Osteoblast (primary cell): Measurements from ENCODE around the gene SPATA18. TPM values are rescaled to one million over a fixed set of nuclear protein-coding genes. Genes with fewer than 3 reads are reported as not detected.
A peak's percentile ranks its signal among the peaks of the same experiment; 100 is the strongest.

Experiments used
- DNase-seq: peaks from one replicate; pipeline ENCODE4 v3.0.0; 2011; ENCODE audit warnings: low spot score, mixed read lengths; ENCODE audit not compliant: insufficient read length; ENCODE audit errors: missing footprints
- H2AFZ ChIP-seq: 2 replicates; pipeline ENCODE4 v1.6.0; 2011; ENCODE audit warnings: mild to moderate bottlenecking, low read length
- H3K27ac ChIP-seq: 2 replicates; pipeline ENCODE4 v1.5.1; 2011; ENCODE audit warnings: mild to moderate bottlenecking, low read depth, low read length, moderate library complexity
- H3K27me3 ChIP-seq: 2 replicates; pipeline ENCODE4 v1.6.0; 2012; ENCODE audit warnings: mild to moderate bottlenecking, control low read depth, inconsistent platforms, low read length, moderate library complexity; ENCODE audit not compliant: insufficient read depth
- H3K36me3 ChIP-seq: 2 replicates; pipeline ENCODE4 v1.5.1; 2011; ENCODE audit warnings: mild to moderate bottlenecking, low read length, control low read depth, moderate library complexity; ENCODE audit not compliant: insufficient read depth
- H3K4me1 ChIP-seq: 2 replicates; pipeline ENCODE4 v1.5.1; 2011; ENCODE audit warnings: mild to moderate bottlenecking, low read length, control low read depth, moderate library complexity; ENCODE audit not compliant: insufficient read depth
- H3K4me2 ChIP-seq: 2 replicates; pipeline ENCODE4 v1.6.0; 2011; ENCODE audit warnings: mild to moderate bottlenecking, low read length; ENCODE audit not compliant: insufficient read depth
- H3K4me3 ChIP-seq: fragments of 200-600 bp; sonication (generic); 3 replicates; pipeline ENCODE4 v1.5.1; 2012; ENCODE audit warnings: mild to moderate bottlenecking, low read length, inconsistent platforms; ENCODE audit not compliant: insufficient read depth
- H3K79me2 ChIP-seq: 2 replicates; pipeline ENCODE4 v1.6.0; 2012; ENCODE audit warnings: mild to moderate bottlenecking, low read length, control low read depth, inconsistent platforms; ENCODE audit not compliant: insufficient read depth
- H3K9me3 ChIP-seq: 2 replicates; pipeline ENCODE4 v1.5.1; 2011; ENCODE audit warnings: low read depth, low read length, control low read depth
- H4K20me1 ChIP-seq: 2 replicates; pipeline ENCODE4 v1.6.0; 2012; ENCODE audit warnings: mild to moderate bottlenecking, low read length, control low read depth; ENCODE audit not compliant: insufficient read depth
- total RNA-seq: library from RNA; depleted of rRNA; stranded (reverse); fragments of >200 nt; gene quantifications from 2 replicates; pipeline ENCODE4 v1.2.3, GENCODE V29; 2012
- TF ChIP-seq, protein P1 (sequence below): IDR thresholded peaks from 2 replicates; pipeline ENCODE4 v1.5.1; 2011; ENCODE audit warnings: mild to moderate bottlenecking, low read depth, low read length, moderate library complexity; ENCODE audit errors: extremely low read depth

The SPATA18 gene
- total RNA-seq, 1 donor, result 30.8 TPM

DNA sequence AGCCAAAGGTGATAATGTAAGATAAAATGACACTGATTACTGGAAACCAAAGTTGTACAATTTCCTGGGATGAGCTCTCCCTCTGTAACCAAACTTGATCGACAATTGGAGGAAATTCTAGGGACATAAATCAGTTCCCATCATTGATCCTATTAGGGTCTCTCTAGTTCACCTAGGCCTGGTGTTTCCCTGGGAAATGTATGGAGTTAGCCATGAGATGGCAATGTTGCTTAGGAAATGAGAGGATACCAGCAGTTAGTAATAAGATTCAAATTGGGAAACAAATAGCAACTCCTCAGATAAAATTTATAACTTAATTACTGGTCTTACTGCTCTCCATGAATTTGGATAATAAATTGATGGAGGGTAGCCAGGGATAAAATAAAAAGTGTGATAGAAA lies 52.2 kb downstream of the SPATA18 start:
- H3K27me3 ChIP-seq, result no peaks in the 10 kb centered on the region
- DNase-seq, result no peak
- no peaks in the 10 kb centered on the region for H3K36me3 ChIP-seq
- H3K4me1 ChIP-seq, result peaks cover 23% of the 10 kb centered on the region
- no peak overlapping the region for H2AFZ ChIP-seq
- TF ChIP-seq, protein P1, sequence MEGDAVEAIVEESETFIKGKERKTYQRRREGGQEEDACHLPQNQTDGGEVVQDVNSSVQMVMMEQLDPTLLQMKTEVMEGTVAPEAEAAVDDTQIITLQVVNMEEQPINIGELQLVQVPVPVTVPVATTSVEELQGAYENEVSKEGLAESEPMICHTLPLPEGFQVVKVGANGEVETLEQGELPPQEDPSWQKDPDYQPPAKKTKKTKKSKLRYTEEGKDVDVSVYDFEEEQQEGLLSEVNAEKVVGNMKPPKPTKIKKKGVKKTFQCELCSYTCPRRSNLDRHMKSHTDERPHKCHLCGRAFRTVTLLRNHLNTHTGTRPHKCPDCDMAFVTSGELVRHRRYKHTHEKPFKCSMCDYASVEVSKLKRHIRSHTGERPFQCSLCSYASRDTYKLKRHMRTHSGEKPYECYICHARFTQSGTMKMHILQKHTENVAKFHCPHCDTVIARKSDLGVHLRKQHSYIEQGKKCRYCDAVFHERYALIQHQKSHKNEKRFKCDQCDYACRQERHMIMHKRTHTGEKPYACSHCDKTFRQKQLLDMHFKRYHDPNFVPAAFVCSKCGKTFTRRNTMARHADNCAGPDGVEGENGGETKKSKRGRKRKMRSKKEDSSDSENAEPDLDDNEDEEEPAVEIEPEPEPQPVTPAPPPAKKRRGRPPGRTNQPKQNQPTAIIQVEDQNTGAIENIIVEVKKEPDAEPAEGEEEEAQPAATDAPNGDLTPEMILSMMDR, result peak; percentile 38
- no peaks in the 10 kb centered on the region for H4K20me1 ChIP-seq
- H3K27ac ChIP-seq, result no peak overlapping the region
- no peaks in the 10 kb centered on the region for H3K9me3 ChIP-seq
- no peaks in the 10 kb centered on the region for H3K79me2 ChIP-seq
- no peak overlapping the region for H3K4me2 ChIP-seq
- H3K4me3 ChIP-seq, result no peak overlapping the region

DNA sequence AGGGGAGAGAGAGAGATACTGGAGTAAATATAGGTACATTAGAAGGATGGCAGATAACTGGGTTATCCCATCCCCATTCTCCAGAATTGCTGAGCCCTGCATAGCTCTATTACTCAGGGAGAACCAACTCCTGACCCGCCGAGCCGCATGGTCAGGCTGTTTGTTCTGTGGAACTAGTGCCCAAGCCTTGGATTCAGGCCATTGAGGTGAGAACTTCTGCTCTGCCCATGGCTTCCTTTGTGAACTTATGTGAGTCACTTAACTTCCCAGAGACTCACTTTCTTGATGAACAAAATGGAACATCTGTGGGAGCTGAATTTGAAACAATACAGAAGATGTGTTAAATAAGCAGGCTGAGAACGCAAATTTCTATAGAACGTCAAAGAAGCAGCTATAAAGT lies 54.2 kb downstream of the SPATA18 start:
- no peak for DNase-seq
- no peak overlapping the region for H2AFZ ChIP-seq
- TF ChIP-seq, protein P1, result no peak

DNA sequence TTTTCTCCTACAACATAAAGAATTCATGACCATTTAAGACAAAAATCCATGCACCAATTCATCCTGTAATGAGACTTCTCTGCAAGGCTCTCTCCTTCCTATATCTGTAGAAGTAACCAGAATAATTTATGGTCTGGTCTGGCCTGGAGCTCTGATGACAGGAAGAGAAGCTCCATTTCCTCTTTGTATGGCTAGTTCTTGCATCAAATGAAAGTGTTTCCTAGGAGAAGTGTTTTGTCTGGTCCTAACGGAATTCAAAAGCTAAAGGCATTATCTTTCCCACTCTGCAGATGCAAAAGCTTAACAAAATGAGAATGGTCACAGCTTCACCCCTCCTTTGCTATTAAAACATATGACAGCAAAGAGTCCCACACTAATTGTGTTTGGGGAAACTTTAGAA lies 55.1 kb downstream of the SPATA18 start:
- TF ChIP-seq, protein P1, result no peak
- Histone ChIP-seq H3K27me3 (no peaks in the 10 kb centered on the region), H2AFZ (no peak overlapping the region), H3K4me2 (no peak overlapping the region), H4K20me1 (no peaks in the 10 kb centered on the region), H3K4me1 (peaks cover 11% of the 10 kb centered on the region), H3K9me3 (no peaks in the 10 kb centered on the region), H3K4me3 (no peak overlapping the region), H3K36me3 (no peaks in the 10 kb centered on the region), H3K27ac (no peak overlapping the region), H3K79me2 (no peaks in the 10 kb centered on the region)
- no peak for DNase-seq

More for the DNA sequence above, 54.2 kb downstream of the SPATA18 start:
- Histone ChIP-seq H3K79me2 (no peaks in the 10 kb centered on the region), H3K9me3 (no peaks in the 10 kb centered on the region), H3K4me1 (peaks cover 14% of the 10 kb centered on the region), H3K4me2 (no peak overlapping the region), H3K27ac (no peak overlapping the region), H3K27me3 (no peaks in the 10 kb centered on the region), H4K20me1 (no peaks in the 10 kb centered on the region), H3K36me3 (no peaks in the 10 kb centered on the region), H3K4me3 (no peak overlapping the region)

DNA sequence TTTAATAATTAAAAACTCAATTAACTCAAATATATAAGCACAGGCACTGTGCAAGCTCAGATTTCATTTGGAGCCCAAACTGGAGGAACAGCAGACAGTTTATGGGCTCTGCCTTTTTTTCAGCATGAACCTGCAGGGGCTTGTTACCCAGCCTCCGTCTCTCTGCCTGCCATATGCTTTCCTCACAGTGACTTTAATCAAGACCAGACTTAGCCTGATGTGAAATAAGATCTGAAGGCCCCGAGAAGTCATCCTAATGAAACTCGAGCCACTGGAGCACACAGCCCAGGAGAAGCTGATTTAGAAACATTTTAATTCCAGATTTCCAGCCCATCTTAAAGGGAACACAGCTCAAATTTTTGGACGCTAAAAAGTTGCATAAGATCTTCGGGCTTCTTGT lies 55.6 kb downstream of the SPATA18 start:
- Histone ChIP-seq H3K9me3 (no peaks in the 10 kb centered on the region), H3K27me3 (no peaks in the 10 kb centered on the region), H3K4me2 (no peak overlapping the region), H3K4me3 (no peak overlapping the region), H3K4me1 (peaks cover 11% of the 10 kb centered on the region), H3K27ac (no peak overlapping the region), H3K36me3 (no peaks in the 10 kb centered on the region), H2AFZ (no peak overlapping the region), H3K79me2 (no peaks in the 10 kb centered on the region), H4K20me1 (no peaks in the 10 kb centered on the region)
- TF ChIP-seq, protein P1, result no peak
- DNase-seq, result no peak
